T-cell (primary cell): ENCODE results near the gene EFNA2. TPM values are rescaled to one million over a fixed set of nuclear protein-coding genes. Genes with fewer than 3 reads are reported as not detected.

Source experiments
- ATAC-seq, 4 experiments: fragments of 200-7000 bp in 3 of 4; fragments of 150-1000 bp in 1 of 4; cut with Tn5 transposase; replicated peaks in 1 of 4; 1 replicate in 3 of 4; 2 replicates in 1 of 4; pipeline ENCODE4 v1.10.0; 2021; ENCODE audit warnings: moderate library complexity in 3 of 4, mild to moderate bottlenecking in 2 of 4, moderate number of reproducible peaks in 1 of 4
- CTCF ChIA-PET, 2 donors: fragments of 300-600 bp; sonication (Branson Sonifier 250); formaldehyde crosslinking; loops; one replicate each; lab custom pipeline; 2022; ENCODE audit warnings: antibody characterized with exemption in 2 of 2; lab: Charles Lee
- POLR2A ChIA-PET, 2 donors: fragments of 300-600 bp; sonication (Branson Sonifier 250); formaldehyde crosslinking; loops; one replicate each; lab custom pipeline; 2022; ENCODE audit warnings: antibody characterized with exemption in 2 of 2; lab: Charles Lee
- DNase-seq, 35 experiments: peaks; one replicate each; pipeline versions ENCODE4 v3.0.0 to v3.0.0-alpha.2; 2013 to 2023
- H3K27ac ChIP-seq: one replicate; pipeline ENCODE4 v1.5.1; 2013; ENCODE audit warnings: low read length
- H3K27me3 ChIP-seq, 2 experiments: replicated peaks in 1 of 2; 1 replicate in 1 of 2; 2 replicates in 1 of 2; pipeline versions ENCODE4 v1.6.1 to v1.7.0; 2013; ENCODE audit warnings: low read length in 1 of 2, mixed read lengths in 1 of 2; ENCODE audit not compliant: control insufficient read depth in 2 of 2, insufficient read depth in 2 of 2; ENCODE audit errors: extremely low read depth in 1 of 2
- H3K36me3 ChIP-seq, 2 donors: 1 replicate in 1 of 2; 2 replicates in 1 of 2; pipeline versions ENCODE4 v1.6.1 to v1.7.0; 2013; ENCODE audit warnings: low read length in 1 of 2; ENCODE audit not compliant: control insufficient read depth in 2 of 2, insufficient read depth in 1 of 2; ENCODE audit errors: extremely low read depth in 1 of 2
- H3K4me1 ChIP-seq, 2 experiments: 1 replicate in 1 of 2; 2 replicates in 1 of 2; pipeline versions ENCODE4 v1.6.1 to v1.7.0; 2013; ENCODE audit warnings: low read length in 2 of 2, mixed read lengths in 1 of 2; ENCODE audit not compliant: insufficient read depth in 2 of 2, control insufficient read depth in 1 of 2; ENCODE audit errors: extremely low read depth in 1 of 2
- H3K4me3 ChIP-seq, 2 donors: 1 replicate in 1 of 2; 2 replicates in 1 of 2; pipeline versions ENCODE4 v1.5.1 to v1.7.0; 2013; ENCODE audit warnings: mild to moderate bottlenecking in 2 of 2, low read length in 1 of 2, moderate library complexity in 1 of 2; ENCODE audit not compliant: control insufficient read depth in 1 of 2; ENCODE audit errors: extremely low read depth in 1 of 2
- H3K9me3 ChIP-seq: 2 replicates; pipeline ENCODE4 v1.7.0; 2013
- H3K27ac Mint-ChIP-seq, 2 donors: one replicate each; pipeline ENCODE4 v1.8.0; 2020 to 2021; ENCODE audit warnings: mild to moderate bottlenecking in 2 of 2, mixed read lengths in 2 of 2
- H3K27me3 Mint-ChIP-seq, 2 donors: one replicate each; pipeline ENCODE4 v1.8.0; 2021 to 2022; ENCODE audit warnings: mixed read lengths in 2 of 2
- H3K36me3 Mint-ChIP-seq: one replicate; pipeline ENCODE4 v1.8.0; 2021; ENCODE audit warnings: mixed read lengths
- H3K4me1 Mint-ChIP-seq, 3 donors: one replicate each; pipeline ENCODE4 v1.8.0; 2020 to 2022; ENCODE audit warnings: mixed read lengths in 3 of 3, mild to moderate bottlenecking in 1 of 3
- H3K4me3 Mint-ChIP-seq, 3 donors: one replicate each; pipeline ENCODE4 v1.8.0; 2020 to 2022; ENCODE audit warnings: mild to moderate bottlenecking in 3 of 3, mixed read lengths in 3 of 3, moderate library complexity in 3 of 3
- H3K9me3 Mint-ChIP-seq, 3 donors: one replicate each; pipeline ENCODE4 v1.8.0; 2020 to 2022; ENCODE audit warnings: mixed read lengths in 3 of 3
- WGBS: methylation state at CpG from one replicate; pipeline ENCODE4 v1.1.5; 2013; ENCODE audit warnings: missing lambda C conversion rate; ENCODE audit not compliant: insufficient coverage; 5-methylcytosine and 5-hydroxymethylcytosine counted together
- total RNA-seq, 35 experiments: library from RNA in 6 of 35; stranded (reverse) in 6 of 35; fragments of 120-200 nt in 1 of 35; gene quantifications; one replicate each; pipeline versions ENCODE4 v1.2.1 to v1.2.4 and lab custom pipeline; 2013 to 2026

The EFNA2 gene
- total RNA-seq, 5 donors from 2014 or later (not counting 1 experiment from before 2014, with no cell fraction given) = 0.38 TPM; not detected in 4

- Histone ChIP-seq H3K27me3 (peaks cover 0 to 85% of the 10 kb centered on the region in 2 experiments), H3K9me3 (no peaks in the 10 kb centered on the region), H3K27ac (no peak overlapping the region), H3K4me1 (peaks cover 2 to 10% of the 10 kb centered on the region in 2 experiments), H3K36me3 (no peaks in the 10 kb centered on the region), H3K4me3 (no peak overlapping the region)
- 71% methylated on average over 23 of the region's 35 CpGs for WGBS
- ChIA-PET POLR2A (no interaction called here), CTCF (no interaction called here)
- Mint-ChIP-seq H3K27ac (no peak overlapping the region), H3K27me3 (peaks cover 14 to 47% of the 10 kb centered on the region in 2 donors), H3K9me3 (no peaks in the 10 kb centered on the region), H3K4me1 (peaks cover 0 to 7% (median 0%) of the 10 kb centered on the region in 3 donors), H3K36me3 (no peaks in the 10 kb centered on the region), H3K4me3 (peak overlapping the region in 1 of 3 donors; percentile 21)
- no peak for DNase-seq
- no peak for ATAC-seq
Measured at GRCh38 chr19:1293782-1294604, 8.3 kb downstream of the EFNA2 start.

GRCh38 chr19:1294688-1295087, 9.0 kb downstream of the EFNA2 start:
- Mint-ChIP-seq H3K36me3 (no peaks in the 10 kb centered on the region), H3K9me3 (no peaks in the 10 kb centered on the region), H3K27me3 (peaks cover 11 to 43% of the 10 kb centered on the region in 2 donors), H3K27ac (no peak overlapping the region), H3K4me1 (peaks cover 0 to 7% (median 0%) of the 10 kb centered on the region in 3 donors), H3K4me3 (peak overlapping the region in 1 of 3 donors; percentile 21)
- Histone ChIP-seq H3K36me3 (no peaks in the 10 kb centered on the region), H3K27ac (no peak overlapping the region), H3K4me3 (no peak overlapping the region), H3K27me3 (peaks cover 0 to 78% of the 10 kb centered on the region in 2 experiments), H3K4me1 (peaks cover 2 to 10% of the 10 kb centered on the region in 2 experiments), H3K9me3 (no peaks in the 10 kb centered on the region)
- POLR2A ChIA-PET = no interaction called here
- 81% methylated on average over 12 of the region's 14 CpGs for WGBS
- DNase-seq (no peak), ATAC-seq (no peak)
- CTCF ChIA-PET = no interaction called here

- Histone ChIP-seq H3K9me3 (no peaks in the 10 kb centered on the region), H3K4me3 (peak overlapping the region in 1 of 2 donors; percentile 32), H3K27ac (no peak overlapping the region), H3K36me3 (no peaks in the 10 kb centered on the region), H3K27me3 (peaks cover 0 to 71% of the 10 kb centered on the region in 2 experiments), H3K4me1 (peaks cover 2 to 10% of the 10 kb centered on the region in 2 experiments)
- H3K4me3 Mint-ChIP-seq = peak overlapping the region in 1 of 3 donors; percentile 21
- ATAC-seq = peak; percentile 43 to 76 (median 61)
- H3K27me3 Mint-ChIP-seq = peaks cover 11 to 37% of the 10 kb centered on the region in 2 donors
- H3K36me3 Mint-ChIP-seq = no peaks in the 10 kb centered on the region
- CTCF ChIA-PET = no interaction called here
- no peak overlapping the region for H3K27ac Mint-ChIP-seq
- POLR2A ChIA-PET = no interaction called here
- peak in 16 of 35 experiments; percentile 17 to 58 (median 37) for DNase-seq
- no peaks in the 10 kb centered on the region for H3K9me3 Mint-ChIP-seq
- peaks cover 0 to 7% (median 0%) of the 10 kb centered on the region in 3 donors for H3K4me1 Mint-ChIP-seq
- 18% methylated on average over 62 of the region's 82 CpGs for WGBS
Measured at GRCh38 chr19:1295169-1296012, 9.7 kb downstream of the EFNA2 start.

- Histone ChIP-seq H3K4me1 (peaks cover 2 to 10% of the 10 kb centered on the region in 2 experiments), H3K4me3 (no peak overlapping the region), H3K36me3 (no peaks in the 10 kb centered on the region), H3K27me3 (peaks cover 0 to 64% of the 10 kb centered on the region in 2 experiments), H3K9me3 (no peaks in the 10 kb centered on the region), H3K27ac (no peak overlapping the region)
- Mint-ChIP-seq H3K4me1 (peaks cover 0 to 7% (median 0%) of the 10 kb centered on the region in 3 donors), H3K36me3 (no peaks in the 10 kb centered on the region), H3K27ac (no peak overlapping the region), H3K4me3 (no peak overlapping the region), H3K9me3 (no peaks in the 10 kb centered on the region), H3K27me3 (peaks cover 11 to 36% of the 10 kb centered on the region in 2 donors)
- ChIA-PET CTCF (no interaction called here), POLR2A (no interaction called here)
- no peak for ATAC-seq
- DNase-seq = no peak
- WGBS = 92% methylated on average over 10 of the region's 13 CpGs
Measured at GRCh38 chr19:1296078-1296477, 10.4 kb downstream of the EFNA2 start.

GRCh38 chr19:1296575-1297271, 11.1 kb downstream of the EFNA2 start:
- no peak overlapping the region for H3K4me3 Mint-ChIP-seq
- H3K27me3 ChIP-seq = peaks cover 0 to 57% of the 10 kb centered on the region in 2 experiments
- H3K9me3 ChIP-seq = no peaks in the 10 kb centered on the region
- no peaks in the 10 kb centered on the region for H3K36me3 Mint-ChIP-seq
- no peak overlapping the region for H3K4me3 ChIP-seq
- H3K36me3 ChIP-seq = no peaks in the 10 kb centered on the region
- H3K27ac ChIP-seq = no peak overlapping the region
- H3K4me1 Mint-ChIP-seq = peaks cover 0 to 7% (median 0%) of the 10 kb centered on the region in 3 donors
- no peak overlapping the region for H3K27ac Mint-ChIP-seq
- CTCF ChIA-PET = no interaction called here
- peaks cover 11 to 35% of the 10 kb centered on the region in 2 donors for H3K27me3 Mint-ChIP-seq
- POLR2A ChIA-PET = no interaction called here
- no peak for DNase-seq
- ATAC-seq = no peak
- H3K4me1 ChIP-seq = peaks cover 2 to 10% of the 10 kb centered on the region in 2 experiments
- 89% methylated on average over 20 of the region's 24 CpGs for WGBS
- H3K9me3 Mint-ChIP-seq = no peaks in the 10 kb centered on the region

GRCh38 chr19:1298235-1298634, 12.6 kb downstream of the EFNA2 start:
- POLR2A ChIA-PET = no interaction called here
- H3K27me3 Mint-ChIP-seq = peaks cover 3 to 24% of the 10 kb centered on the region in 2 donors
- CTCF ChIA-PET = no interaction called here
- Histone ChIP-seq H3K36me3 (no peaks in the 10 kb centered on the region), H3K27ac (no peak overlapping the region), H3K27me3 (peaks cover 0 to 42% of the 10 kb centered on the region in 2 experiments), H3K4me3 (no peak overlapping the region), H3K9me3 (no peaks in the 10 kb centered on the region), H3K4me1 (peaks cover 2 to 10% of the 10 kb centered on the region in 2 experiments)
- 90% methylated on average over 6 of the region's 8 CpGs for WGBS
- ATAC-seq = no peak
- no peak overlapping the region for H3K4me3 Mint-ChIP-seq
- DNase-seq = no peak
- H3K4me1 Mint-ChIP-seq = peaks cover 0 to 7% (median 0%) of the 10 kb centered on the region in 3 donors
- H3K27ac Mint-ChIP-seq = no peak overlapping the region
- no peaks in the 10 kb centered on the region for H3K36me3 Mint-ChIP-seq
- H3K9me3 Mint-ChIP-seq = no peaks in the 10 kb centered on the region
